Endothelial cell of umbilical vein (primary cell): ENCODE data around the gene INPP5E. TPM values are rescaled to one million over a fixed set of nuclear protein-coding genes. Genes with fewer than 3 reads are reported as not detected.

ENCODE experiments used
- BruUV-seq: library from RNA; stranded (reverse); fragments of 400-500 nt; replicated peaks from 2 replicates; lab custom pipeline; 2021; lab: Mats Ljungman, UMichigan
- CTCF ChIA-PET: fragments of 300-600, 350-600 bp; sonication (Branson Sonifier 250); formaldehyde crosslinking; loops from one replicate; lab custom pipeline; 2021; ENCODE audit warnings: antibody characterized with exemption, inconsistent platforms; lab: Charles Lee
- POLR2A ChIA-PET: fragments of 300-600, 350-600 bp; sonication (Branson Sonifier 250); formaldehyde crosslinking; loops from one replicate; lab custom pipeline; 2021; ENCODE audit warnings: antibody characterized with exemption, inconsistent platforms; lab: Charles Lee
- DNase-seq: peaks from one replicate; pipeline ENCODE4 v3.0.0-alpha.2; 2011; ENCODE audit warnings: low read depth, low spot score
- FAIRE-seq: peaks from 2 replicates; lab custom pipeline; 2011; peaks lifted over from hg19 to GRCh38; lab: Jason Lieb, UNC
- H2AFZ ChIP-seq: 2 replicates; pipeline ENCODE4 v1.6.0; 2012; ENCODE audit warnings: low read depth, low read length, control low read depth, inconsistent platforms
- H3K27ac ChIP-seq: 2 replicates; pipeline ENCODE4 v1.5.1; 2011; ENCODE audit warnings: low read depth, mild to moderate bottlenecking, control low read depth, low read length, moderate library complexity; ENCODE audit not compliant: insufficient read depth
- H3K27me3 ChIP-seq, 2 experiments: 2 replicates each; pipeline versions ENCODE4 v1.6.0 to v1.6.1; 2011; ENCODE audit warnings: low read length in 2 of 2, mixed read lengths in 1 of 2; ENCODE audit not compliant: control insufficient read depth in 2 of 2, insufficient read depth in 2 of 2
- H3K36me3 ChIP-seq, 2 experiments: 2 replicates in 1 of 2; 3 replicates in 1 of 2; pipeline ENCODE4 v1.5.1; 2011; ENCODE audit warnings: low read length in 2 of 2, mild to moderate bottlenecking in 1 of 2, moderate library complexity in 1 of 2; ENCODE audit not compliant: control insufficient read depth in 2 of 2, insufficient read depth in 2 of 2; ENCODE audit errors: extremely low read depth in 1 of 2
- H3K4me1 ChIP-seq: 3 replicates; pipeline ENCODE4 v1.5.1; 2011; ENCODE audit warnings: mild to moderate bottlenecking, low read length; ENCODE audit not compliant: control insufficient read depth, insufficient read depth; ENCODE audit errors: extremely low read depth
- H3K4me2 ChIP-seq: 2 replicates; pipeline ENCODE4 v1.6.1; 2011; ENCODE audit warnings: low read length, control low read depth, mixed read lengths; ENCODE audit not compliant: insufficient read depth
- H3K4me3 ChIP-seq, 3 experiments: fragments of 200-600 bp in 1 of 3; sonication (generic), shearing (Covaris generic) in 1 of 3; replicated peaks in 1 of 3; 2 replicates each; pipeline ENCODE4 v1.5.1; 2011 to 2016; ENCODE audit warnings: control low read depth in 3 of 3, low read length in 3 of 3, mild to moderate bottlenecking in 2 of 3, inconsistent platforms in 1 of 3, low read depth in 1 of 3, moderate library complexity in 1 of 3; ENCODE audit not compliant: insufficient read depth in 1 of 3
- H3K79me2 ChIP-seq: 2 replicates; pipeline ENCODE4 v1.6.0; 2012; ENCODE audit warnings: low read length, inconsistent platforms; ENCODE audit not compliant: control insufficient read depth, insufficient read depth
- H3K9ac ChIP-seq: replicated peaks from 2 replicates; pipeline ENCODE3; 2011; ENCODE audit warnings: low read length, control low read depth; ENCODE audit not compliant: insufficient read depth; ENCODE audit errors: extremely low read depth
- H3K9me1 ChIP-seq: replicated peaks from 3 replicates; pipeline ENCODE4 v1.6.0; 2011; ENCODE audit warnings: mild to moderate bottlenecking, low read length; ENCODE audit not compliant: control insufficient read depth, insufficient read depth; ENCODE audit errors: extremely low read depth
- H3K9me3 ChIP-seq: replicated peaks from 2 replicates; pipeline ENCODE4 v1.5.1; 2012; ENCODE audit warnings: low read length, inconsistent platforms; ENCODE audit not compliant: control insufficient read depth, insufficient read depth
- H4K20me1 ChIP-seq: replicated peaks from 2 replicates; pipeline ENCODE3; 2011; ENCODE audit warnings: mild to moderate bottlenecking, low read length; ENCODE audit not compliant: control insufficient read depth, insufficient read depth; ENCODE audit errors: extremely low read depth
- EZH2 ChIP-seq: IDR thresholded peaks from 2 replicates; pipeline ENCODE4 v1.6.1; 2012; ENCODE audit warnings: borderline replicate concordance, low read depth, mild to moderate bottlenecking, moderate library complexity, low read length, inconsistent platforms; ENCODE audit not compliant: severe bottlenecking
- POLR2A ChIP-seq: IDR thresholded peaks from 2 replicates; pipeline ENCODE4 v1.6.1; 2012; ENCODE audit warnings: low read depth, mild to moderate bottlenecking, control low read depth, low read length
- POLR2AphosphoS5 ChIP-seq: IDR thresholded peaks from 2 replicates; pipeline ENCODE4 v1.6.1; 2012; ENCODE audit warnings: low read depth, mild to moderate bottlenecking, control low read depth, low read length, moderate library complexity; ENCODE audit not compliant: insufficient read depth
- dilution Hi-C: fragments of 300-500 bp; cut with MboI; formaldehyde crosslinking; loops from one replicate; pipeline ENCODE4 v1.15.0; 2019; ENCODE audit warnings: low sequenced_read_pairs; ENCODE audit not compliant: extremely low pct_ligation_motif_present
- intact Hi-C: fragments of 100-400 bp; cut with micrococcal nuclease; formaldehyde crosslinking; loops from one replicate; pipeline ENCODE4 v1.10.0; 2022
- polyA plus RNA-seq, 4 experiments: library from polyadenylated mRNA; depleted of rRNA in 3 of 4; stranded (reverse) in 3 of 4; unstranded in 1 of 4; fragments of >200 nt; gene quantifications; 2 replicates each; pipeline versions ENCODE4 v1.2.1 to v1.2.3, GENCODE V29; 2011 to 2012; ENCODE audit warnings: missing spikeins in 1 of 4
- total RNA-seq: library from RNA; stranded (reverse); gene quantifications from 2 replicates; pipeline ENCODE4 v1.2.3, GENCODE V29; 2021
- TF ChIP-seq, protein P1 (sequence below), 2 donors: IDR thresholded peaks; 1 replicate in 1 of 2; 2 replicates in 1 of 2; pipeline ENCODE4 v1.5.1; 2011; ENCODE audit warnings: low read length in 2 of 2, mild to moderate bottlenecking in 2 of 2, moderate library complexity in 2 of 2, control low read depth in 1 of 2, inconsistent platforms in 1 of 2, low read depth in 1 of 2; ENCODE audit not compliant: insufficient read depth in 1 of 2; ENCODE audit errors: extremely low read depth in 1 of 2

Gene INPP5E
- total and polyA plus RNA-seq, 2 donors (not counting 3 experiments of a cell fraction or from before 2014, with no cell fraction given), result 15.0 to 24.5 TPM

DNA sequence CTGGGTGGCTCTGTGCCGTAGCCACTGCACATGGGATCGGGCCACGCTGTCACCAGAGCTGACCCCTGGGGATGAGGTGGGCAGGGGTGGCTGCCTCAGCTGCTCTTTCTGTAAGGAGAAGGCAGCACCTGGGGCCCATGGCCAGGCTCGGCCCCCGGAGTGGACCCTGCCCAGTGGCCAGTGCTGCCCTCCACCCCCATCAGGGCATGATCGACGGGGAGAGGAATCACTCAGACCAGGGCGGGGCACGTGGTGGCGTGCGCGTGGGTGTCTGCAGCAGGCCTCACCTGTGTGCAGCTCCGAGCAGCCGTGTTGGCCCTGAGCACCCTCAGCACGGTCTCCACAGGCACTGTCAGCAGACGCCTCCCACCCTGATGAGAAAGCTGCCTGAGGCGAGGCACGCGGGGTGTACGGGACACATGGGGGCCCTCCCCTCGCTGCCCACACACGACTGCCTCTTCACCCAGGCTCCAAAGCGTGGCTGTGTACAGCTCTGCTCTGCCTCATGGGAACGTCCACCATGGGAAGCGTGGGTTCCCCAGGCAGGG lies 57.6 kb downstream of the INPP5E start:
- no peaks in the 10 kb centered on the region for H3K9me3 ChIP-seq
- no peak overlapping the region for H2AFZ ChIP-seq
- intact Hi-C loops, result no loop called here
- ChIA-PET CTCF (no interaction called here), POLR2A (no interaction called here)
- no peaks in the 10 kb centered on the region for H3K79me2 ChIP-seq
- H3K4me1 ChIP-seq, result no peaks in the 10 kb centered on the region
- H3K9ac ChIP-seq, result no peak overlapping the region
- peaks cover 4 to 56% of the 10 kb centered on the region in 2 experiments for H3K36me3 ChIP-seq
- H3K4me2 ChIP-seq, result no peak overlapping the region
- no peak overlapping the region for H3K27ac ChIP-seq
- BruUV-seq, result no TSS peak
- H3K4me3 ChIP-seq, result no peak overlapping the region
- dilution Hi-C loops, result no loop called here
- no peaks in the 10 kb centered on the region for H3K27me3 ChIP-seq
- H3K9me1 ChIP-seq, result no peaks in the 10 kb centered on the region
- no peak for DNase-seq
- no peaks in the 10 kb centered on the region for H4K20me1 ChIP-seq
- no peak for FAIRE-seq
- TF ChIP-seq, protein P1, sequence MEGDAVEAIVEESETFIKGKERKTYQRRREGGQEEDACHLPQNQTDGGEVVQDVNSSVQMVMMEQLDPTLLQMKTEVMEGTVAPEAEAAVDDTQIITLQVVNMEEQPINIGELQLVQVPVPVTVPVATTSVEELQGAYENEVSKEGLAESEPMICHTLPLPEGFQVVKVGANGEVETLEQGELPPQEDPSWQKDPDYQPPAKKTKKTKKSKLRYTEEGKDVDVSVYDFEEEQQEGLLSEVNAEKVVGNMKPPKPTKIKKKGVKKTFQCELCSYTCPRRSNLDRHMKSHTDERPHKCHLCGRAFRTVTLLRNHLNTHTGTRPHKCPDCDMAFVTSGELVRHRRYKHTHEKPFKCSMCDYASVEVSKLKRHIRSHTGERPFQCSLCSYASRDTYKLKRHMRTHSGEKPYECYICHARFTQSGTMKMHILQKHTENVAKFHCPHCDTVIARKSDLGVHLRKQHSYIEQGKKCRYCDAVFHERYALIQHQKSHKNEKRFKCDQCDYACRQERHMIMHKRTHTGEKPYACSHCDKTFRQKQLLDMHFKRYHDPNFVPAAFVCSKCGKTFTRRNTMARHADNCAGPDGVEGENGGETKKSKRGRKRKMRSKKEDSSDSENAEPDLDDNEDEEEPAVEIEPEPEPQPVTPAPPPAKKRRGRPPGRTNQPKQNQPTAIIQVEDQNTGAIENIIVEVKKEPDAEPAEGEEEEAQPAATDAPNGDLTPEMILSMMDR (IDR thresholded peaks at IDR 0.05; ENCODE audit: extremely low read depth in 1 of 2, insufficient read depth in 1 of 2, low read depth in 1 of 2, low read length in 2 of 2), result no peak
- TF ChIP-seq POLR2A, result no peak

- Histone ChIP-seq H3K9me3 (no peaks in the 10 kb centered on the region), H3K36me3 (peaks cover 4 to 56% of the 10 kb centered on the region in 2 experiments), H3K79me2 (no peaks in the 10 kb centered on the region), H4K20me1 (no peaks in the 10 kb centered on the region), H3K9me1 (no peaks in the 10 kb centered on the region), H3K27ac (no peak overlapping the region), H3K4me1 (no peaks in the 10 kb centered on the region), H3K27me3 (no peaks in the 10 kb centered on the region), H3K4me3 (no peak overlapping the region), H3K9ac (no peak overlapping the region), H2AFZ (no peak overlapping the region), H3K4me2 (no peak overlapping the region)
- dilution Hi-C loops, result no loop called here
- no TSS peak for BruUV-seq
- DNase-seq, result no peak
- CTCF ChIA-PET, result no interaction called here
- TF ChIP-seq POLR2AphosphoS5 (no peak), POLR2A (no peak), EZH2 (no peak)
- FAIRE-seq, result no peak
- intact Hi-C loops, result no loop called here
- POLR2A ChIA-PET, result no interaction called here
Observed at GRCh38 chr9:136381311-136381710, 58.3 kb downstream of the INPP5E start.
